Thyroid gland (tissue), 4 donors: ENCODE data around the gene ADCY1. TPM values are rescaled to one million over a fixed set of nuclear protein-coding genes. Genes with fewer than 3 reads are reported as not detected.

Experiments used
- DNase-seq, 2 donors: peaks; one replicate each; pipeline ENCODE4 v3.0.0-alpha.2; 2019
- H3K27ac ChIP-seq, 3 donors: fragments of 200-600 bp; sonication (generic); 1 replicate in 2 of 3; 2 replicates in 1 of 3; pipeline ENCODE4 v1.5.1; 2016 to 2019; ENCODE audit warnings: mild to moderate bottlenecking in 1 of 3, moderate library complexity in 1 of 3
- H3K27me3 ChIP-seq: fragments of 200-600 bp; sonication (generic); one replicate; pipeline ENCODE4 v1.5.1; 2019
- H3K36me3 ChIP-seq, 2 donors: fragments of 200-600 bp; sonication (generic); one replicate each; pipeline ENCODE4 v1.5.1; 2016 to 2019
- H3K4me1 ChIP-seq, 2 donors: fragments of 200-600 bp; sonication (generic); one replicate each; pipeline ENCODE4 v1.5.1; 2017 to 2019
- H3K4me3 ChIP-seq, 3 donors: fragments of 200-600 bp; sonication (generic); replicated peaks in 1 of 3; 1 replicate in 2 of 3; 2 replicates in 1 of 3; pipeline ENCODE4 v1.5.1; 2016; ENCODE audit warnings: mild to moderate bottlenecking in 1 of 3
- H3K9me3 ChIP-seq: fragments of 200-600 bp; sonication (generic); one replicate; pipeline ENCODE4 v1.5.1; 2017
- CTCF ChIP-seq, 6 experiments: fragments of 200-600 bp in 3 of 6; fragments of 450-650 bp in 3 of 6; sonication (generic) in 3 of 6; IDR thresholded peaks; one replicate each; pipeline ENCODE4 v1.5.1; 2016 to 2019; ENCODE audit warnings: antibody characterized with exemption in 6 of 6, mild to moderate bottlenecking in 2 of 6, inconsistent platforms in 1 of 6, moderate library complexity in 1 of 6
- POLR2A ChIP-seq, 2 donors: fragments of 450-650 bp; IDR thresholded peaks; one replicate each; pipeline ENCODE4 v1.6.1; 2017; ENCODE audit warnings: antibody characterized with exemption in 2 of 2, mild to moderate bottlenecking in 2 of 2, moderate library complexity in 1 of 2
- WGBS, 2 donors: methylation state at CpG; one replicate each; pipeline ENCODE4 v1.1.5; 2017; 5-methylcytosine and 5-hydroxymethylcytosine counted together
- intact Hi-C: fragments of 100-400 bp; cut with DNase I; formaldehyde crosslinking; loops from one replicate; pipeline ENCODE4 v1.15.1; 2023
- total RNA-seq, 4 donors: library from RNA; depleted of rRNA; stranded (reverse); fragments of >200 nt; gene quantifications; one replicate each; pipeline ENCODE4 v1.2.3, GENCODE V29; 2016

The ADCY1 gene
- total RNA-seq, 4 donors from 2014 or later, result 5.8 to 11.6 (median 7.7) TPM

GRCh38 chr7:45589061-45589460 lies 14.9 kb downstream of the ADCY1 start:
- no peak for DNase-seq

GRCh38 chr7:45589915-45590678 lies 15.9 kb downstream of the ADCY1 start:
- no peak overlapping the region for H3K4me3 ChIP-seq
- no peaks in the 10 kb centered on the region for H3K9me3 ChIP-seq
- TF ChIP-seq CTCF (IDR thresholded peaks at IDR 0.05), result no peak
- no peak for TF ChIP-seq POLR2A (IDR thresholded peaks at IDR 0.05)
- H3K27me3 ChIP-seq, result no peaks in the 10 kb centered on the region
- 86 to 87% methylated on average over 15 to 17 of the region's 17 CpGs for WGBS, 2 donors
- intact Hi-C loops, result no loop called here
- DNase-seq, result no peak
- H3K36me3 ChIP-seq, result no peaks in the 10 kb centered on the region
- H3K27ac ChIP-seq, result no peak overlapping the region
- H3K4me1 ChIP-seq, result no peaks in the 10 kb centered on the region

More at GRCh38 chr7:45589061-45589460, 14.9 kb downstream of the ADCY1 start:
- no peak overlapping the region for H3K4me3 ChIP-seq
- TF ChIP-seq POLR2A (IDR thresholded peaks at IDR 0.05) (no peak), CTCF (IDR thresholded peaks at IDR 0.05) (no peak)
- no peak overlapping the region for H3K27ac ChIP-seq
- intact Hi-C loops, result no loop called here
- no peaks in the 10 kb centered on the region for H3K9me3 ChIP-seq
- no peaks in the 10 kb centered on the region for H3K27me3 ChIP-seq
- H3K36me3 ChIP-seq, result no peaks in the 10 kb centered on the region
- H3K4me1 ChIP-seq, result peaks cover 0 to 8% of the 10 kb centered on the region in 2 donors
- 93 to 96% methylated on average over 4 to 8 of the region's 10 CpGs for WGBS, 2 donors

- no peaks in the 10 kb centered on the region for H3K27me3 ChIP-seq
- 68% methylated on average over 5 of the region's 5 CpGs; no CpG with 5 or more reads in 1 of the 2 donors for WGBS, 2 donors
- H3K36me3 ChIP-seq, result no peaks in the 10 kb centered on the region
- H3K27ac ChIP-seq, result no peak overlapping the region
- no peaks in the 10 kb centered on the region for H3K9me3 ChIP-seq
- no peak for DNase-seq
- TF ChIP-seq CTCF (IDR thresholded peaks at IDR 0.05) (no peak), POLR2A (IDR thresholded peaks at IDR 0.05) (no peak)
- H3K4me1 ChIP-seq, result no peaks in the 10 kb centered on the region
- intact Hi-C loops, result no loop called here
- H3K4me3 ChIP-seq, result no peak overlapping the region
Observed at GRCh38 chr7:45590679-45591057, 16.5 kb downstream of the ADCY1 start.

- no peaks in the 10 kb centered on the region for H3K4me1 ChIP-seq
- H3K36me3 ChIP-seq, result no peaks in the 10 kb centered on the region
- no peak for TF ChIP-seq POLR2A (IDR thresholded peaks at IDR 0.05)
- no peak overlapping the region for H3K4me3 ChIP-seq
- WGBS, 2 donors, result 87 to 92% methylated on average over 11 of the region's 11 CpGs
- H3K27me3 ChIP-seq, result no peaks in the 10 kb centered on the region
- H3K27ac ChIP-seq, result no peak overlapping the region
- DNase-seq, result no peak
- no peaks in the 10 kb centered on the region for H3K9me3 ChIP-seq
- intact Hi-C loops, result no loop called here
Observed at GRCh38 chr7:45591101-45591906, 17.1 kb downstream of the ADCY1 start.

- no peak overlapping the region for H3K4me3 ChIP-seq
- 92 to 95% methylated on average over 20 of the region's 24 CpGs for WGBS, 2 donors
- no peak overlapping the region for H3K27ac ChIP-seq
- H3K4me1 ChIP-seq, result peaks cover 0 to 9% of the 10 kb centered on the region in 2 donors
- DNase-seq, result no peak
- no peaks in the 10 kb centered on the region for H3K27me3 ChIP-seq
- TF ChIP-seq POLR2A (IDR thresholded peaks at IDR 0.05) (no peak), CTCF (IDR thresholded peaks at IDR 0.05) (no peak)
- intact Hi-C loops, result no loop called here
- H3K36me3 ChIP-seq, result no peaks in the 10 kb centered on the region
- H3K9me3 ChIP-seq, result no peaks in the 10 kb centered on the region
Observed at GRCh38 chr7:45592230-45592991, 18.2 kb downstream of the ADCY1 start.
